GM19035 (cell line): ENCODE data around the gene TTLL8.

ENCODE experiments used
- ATAC-seq: cut with Tn5 transposase; IDR thresholded peaks from one replicate; pipeline ENCODE4 v1.9.1; 2021; ENCODE audit not compliant: unreplicated experiment

TTLL8 gene

DNA sequence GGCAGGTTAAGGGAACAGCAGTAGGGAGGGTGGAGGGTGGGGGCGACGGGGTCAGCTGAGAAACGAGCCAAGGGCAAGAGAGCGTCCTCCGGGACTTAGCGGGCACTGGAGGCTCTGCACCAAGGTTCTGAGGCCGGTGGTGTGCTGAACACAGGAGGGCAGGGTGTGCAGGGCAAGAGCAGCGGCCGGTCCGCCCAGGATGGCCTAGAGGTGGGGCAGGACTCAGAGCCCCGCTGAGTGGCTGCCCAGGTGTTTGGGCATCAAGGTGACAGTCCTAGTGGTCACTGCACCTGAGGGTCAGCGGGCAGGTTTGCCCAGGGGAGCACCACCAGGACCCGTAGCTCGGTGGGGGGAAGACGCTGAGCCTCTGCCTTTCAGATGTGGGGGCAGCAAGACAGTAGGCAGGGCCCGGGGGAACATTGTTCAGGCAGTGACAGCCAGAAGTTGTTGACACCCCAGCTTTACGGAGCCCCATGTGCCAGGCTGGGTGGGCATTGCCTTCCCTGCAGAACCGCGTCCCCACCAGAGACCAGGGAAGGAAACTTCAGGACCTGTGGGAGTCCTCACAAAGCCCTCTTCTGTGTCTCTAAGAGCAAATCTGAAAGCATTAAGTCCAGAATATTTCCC, 4.5 kb upstream of the TTLL8 start:
- ATAC-seq: no peak

DNA sequence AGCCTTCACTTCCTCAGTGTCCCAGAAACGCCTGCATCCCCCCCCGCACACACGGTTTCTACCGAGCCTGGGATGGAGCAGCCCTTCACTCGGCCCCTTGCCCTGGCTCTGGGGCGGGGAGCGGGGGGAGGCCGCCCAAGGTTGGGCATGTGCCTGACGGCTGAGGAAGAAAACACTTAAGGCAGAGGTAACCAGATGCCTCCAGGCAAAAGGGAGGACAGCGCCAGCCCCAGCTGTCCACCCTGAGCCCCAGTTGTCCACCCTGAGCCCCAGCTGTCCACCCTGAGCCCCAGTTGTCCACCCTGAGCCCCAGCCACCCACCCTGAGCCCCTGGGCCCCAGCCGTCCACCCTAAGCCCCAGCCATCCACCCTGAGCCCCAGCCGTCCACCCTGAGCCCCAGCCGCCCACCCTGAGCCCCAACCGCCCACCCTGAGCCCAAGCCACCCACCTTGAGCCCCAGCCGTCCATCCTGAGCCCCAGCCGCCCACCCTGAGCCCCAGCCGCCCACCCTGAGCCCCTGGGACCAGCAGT, 3.8 kb upstream of the TTLL8 start:
- no peak for ATAC-seq

DNA sequence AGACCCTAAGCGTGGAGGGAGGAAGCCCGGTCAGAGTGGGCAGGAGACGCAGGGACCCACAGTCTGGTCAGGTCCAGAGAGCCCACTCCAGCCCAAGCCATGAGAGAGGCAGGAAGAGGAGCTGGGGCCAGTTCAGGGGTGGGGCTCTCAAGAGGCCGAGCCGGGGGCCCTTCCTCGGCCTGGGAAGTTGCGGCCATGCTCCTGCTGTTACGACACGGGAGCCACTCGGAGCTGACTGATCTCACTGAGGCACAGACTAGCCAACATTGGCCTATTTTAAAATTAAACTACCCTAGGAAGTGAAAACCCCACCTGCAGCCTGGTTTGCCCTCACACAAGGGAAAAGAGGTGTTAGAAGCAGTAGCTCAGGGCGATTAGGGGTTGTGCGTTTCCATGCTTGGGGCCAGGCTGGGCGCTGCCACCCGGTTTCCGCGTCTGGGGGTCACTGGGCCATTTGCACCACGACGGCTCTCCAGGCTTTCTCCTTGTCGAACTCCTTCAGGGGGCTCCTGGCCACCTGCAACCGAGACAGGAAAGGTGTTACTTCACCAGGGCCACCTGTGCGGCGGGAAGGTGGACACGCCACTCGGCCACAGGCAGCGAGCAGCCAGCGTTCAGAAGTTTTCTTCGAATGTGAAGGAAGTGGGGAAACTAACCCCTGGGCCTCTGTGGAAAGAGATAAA, 3.2 kb upstream of the TTLL8 start:
- ATAC-seq: no peak

DNA sequence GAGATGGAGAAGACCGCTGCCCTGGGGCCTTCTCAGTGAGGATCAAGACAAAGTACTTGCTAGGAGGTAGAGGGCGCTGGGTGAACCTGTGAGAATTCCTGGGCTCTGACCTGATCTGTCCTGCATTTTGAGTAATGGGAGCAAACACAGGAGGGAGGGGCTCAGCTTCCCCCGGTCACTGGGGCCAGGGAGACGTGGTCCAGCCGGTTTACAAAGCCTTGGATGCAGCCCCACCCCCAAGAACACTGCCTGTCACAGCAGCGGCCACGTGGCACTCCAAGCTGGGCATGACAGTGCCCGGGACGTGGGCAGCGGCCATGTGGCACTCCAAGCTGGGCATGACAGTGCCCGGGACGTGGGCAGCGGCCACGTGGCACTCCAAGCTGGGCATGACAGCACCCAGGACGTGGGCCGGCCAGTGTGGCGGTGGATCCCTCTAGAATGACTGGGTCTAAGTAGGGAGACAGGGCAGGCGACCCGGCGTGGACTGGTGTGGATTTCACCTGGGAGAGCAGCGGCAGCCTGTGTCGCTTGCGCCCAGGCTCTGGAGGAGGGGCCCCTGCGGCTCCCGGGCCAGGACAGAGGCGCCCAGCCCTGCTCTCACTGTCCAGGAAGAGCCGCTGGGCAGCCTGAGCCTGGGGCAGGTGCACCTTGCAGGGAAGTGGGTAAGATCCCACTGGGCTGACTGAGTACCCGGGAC, 2.5 kb upstream of the TTLL8 start:
- ATAC-seq: no peak

DNA sequence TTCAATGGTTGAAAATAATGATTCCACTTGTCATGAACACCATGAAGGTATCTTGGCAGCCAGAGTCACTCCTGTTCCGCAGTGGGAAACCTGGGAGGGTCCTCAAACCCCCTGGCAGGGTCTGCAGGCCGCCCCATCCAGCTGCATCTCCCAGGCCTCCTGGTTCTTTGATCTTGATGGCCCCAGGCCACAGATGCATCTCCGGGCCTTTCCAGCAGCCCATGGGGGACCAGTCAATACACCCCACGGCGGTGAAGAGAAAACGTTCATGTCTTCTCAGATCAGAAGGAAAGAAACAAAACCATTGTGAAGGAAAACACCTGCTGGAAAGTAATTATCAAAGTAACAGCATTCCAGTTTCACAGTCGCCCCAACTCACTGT, 1.8 kb upstream of the TTLL8 start:
- no peak for ATAC-seq

DNA sequence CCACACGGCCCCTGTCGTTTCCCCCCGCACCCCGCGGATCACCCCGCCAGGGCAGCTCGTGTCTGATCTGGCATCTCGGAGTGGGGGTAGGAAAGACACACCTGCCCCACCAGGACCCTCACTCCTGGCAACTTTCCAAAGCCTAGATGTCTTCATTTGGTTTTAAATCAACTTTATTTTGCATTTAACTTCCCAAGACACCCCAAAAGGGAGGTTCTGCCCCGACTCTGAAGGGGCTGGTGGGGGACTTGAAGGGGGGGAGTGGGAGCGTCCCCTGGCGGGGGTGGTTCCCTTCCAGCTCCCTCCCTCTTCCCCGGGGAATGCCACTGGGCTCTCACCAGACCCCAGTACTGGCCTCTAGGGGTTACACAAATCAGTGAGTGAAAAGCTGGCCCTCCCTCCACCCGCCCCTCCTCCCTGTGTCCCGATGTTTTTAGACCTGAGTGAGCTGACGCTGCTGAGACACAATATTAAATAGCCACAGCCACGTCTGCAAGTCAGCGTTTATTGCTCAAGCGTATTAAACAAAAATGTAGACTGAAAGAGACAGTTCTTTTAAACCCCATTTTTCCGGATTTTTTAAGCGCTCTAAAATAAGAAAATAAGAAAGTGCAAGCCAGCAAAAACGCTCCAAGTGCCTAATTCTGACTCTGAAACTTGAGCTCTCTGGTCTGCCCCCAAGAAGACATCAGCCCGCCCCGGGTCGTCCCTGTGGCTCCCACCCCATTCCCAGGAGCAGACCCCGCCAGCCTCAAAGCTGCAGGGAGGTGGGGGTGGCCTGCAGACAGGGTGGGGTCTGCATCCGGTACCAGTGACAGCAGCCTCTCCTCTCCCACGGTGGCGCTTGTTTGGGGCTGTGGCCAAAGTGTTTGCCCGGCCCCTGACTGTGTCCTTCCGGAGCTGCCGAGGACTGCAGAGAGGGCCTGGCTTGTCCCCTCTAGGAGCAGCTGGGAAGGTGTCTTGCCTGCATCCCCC, 1.1 kb upstream of the TTLL8 start:
- ATAC-seq: no peak

DNA sequence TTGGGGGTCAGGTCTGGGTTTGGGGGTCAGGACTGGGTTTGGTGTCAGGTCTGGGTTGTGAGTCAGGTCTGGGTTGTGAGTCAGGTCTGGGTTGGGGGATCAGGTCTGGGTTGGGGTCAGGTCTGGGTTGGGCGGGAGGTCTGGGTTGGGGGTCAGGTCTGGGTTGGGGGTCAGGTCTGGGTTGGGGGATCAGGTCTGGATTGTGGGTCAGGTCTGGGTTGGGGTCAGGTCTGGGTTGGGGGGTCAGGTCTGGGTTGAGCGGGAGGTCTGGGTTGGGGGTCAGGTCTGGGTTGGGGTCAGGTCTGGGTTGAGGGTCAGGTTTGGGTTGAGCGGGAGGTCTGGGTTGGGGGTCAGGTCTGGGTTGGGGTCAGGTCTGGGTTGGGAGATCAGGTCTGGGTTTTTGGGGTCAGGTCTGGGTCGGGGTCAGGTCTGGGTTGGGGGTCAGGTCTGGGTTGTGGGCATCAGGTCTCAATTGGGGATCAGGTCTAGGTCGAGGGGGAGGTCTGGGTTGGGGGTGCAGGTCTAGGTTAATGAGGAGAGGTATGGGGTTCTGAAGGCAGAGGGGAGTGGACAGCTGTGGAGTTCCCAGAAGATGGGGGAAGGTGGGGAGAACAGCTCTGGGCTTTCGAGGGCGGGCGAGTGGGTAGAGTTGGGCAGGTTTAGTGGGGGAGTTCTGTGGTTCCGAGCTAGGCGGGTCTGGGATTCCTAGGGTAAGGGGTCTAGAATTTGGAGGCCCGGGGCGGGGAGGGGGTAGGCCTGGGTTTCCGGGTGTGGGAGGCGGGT, 629 bp downstream of the TTLL8 start:
- ATAC-seq: no peak

DNA sequence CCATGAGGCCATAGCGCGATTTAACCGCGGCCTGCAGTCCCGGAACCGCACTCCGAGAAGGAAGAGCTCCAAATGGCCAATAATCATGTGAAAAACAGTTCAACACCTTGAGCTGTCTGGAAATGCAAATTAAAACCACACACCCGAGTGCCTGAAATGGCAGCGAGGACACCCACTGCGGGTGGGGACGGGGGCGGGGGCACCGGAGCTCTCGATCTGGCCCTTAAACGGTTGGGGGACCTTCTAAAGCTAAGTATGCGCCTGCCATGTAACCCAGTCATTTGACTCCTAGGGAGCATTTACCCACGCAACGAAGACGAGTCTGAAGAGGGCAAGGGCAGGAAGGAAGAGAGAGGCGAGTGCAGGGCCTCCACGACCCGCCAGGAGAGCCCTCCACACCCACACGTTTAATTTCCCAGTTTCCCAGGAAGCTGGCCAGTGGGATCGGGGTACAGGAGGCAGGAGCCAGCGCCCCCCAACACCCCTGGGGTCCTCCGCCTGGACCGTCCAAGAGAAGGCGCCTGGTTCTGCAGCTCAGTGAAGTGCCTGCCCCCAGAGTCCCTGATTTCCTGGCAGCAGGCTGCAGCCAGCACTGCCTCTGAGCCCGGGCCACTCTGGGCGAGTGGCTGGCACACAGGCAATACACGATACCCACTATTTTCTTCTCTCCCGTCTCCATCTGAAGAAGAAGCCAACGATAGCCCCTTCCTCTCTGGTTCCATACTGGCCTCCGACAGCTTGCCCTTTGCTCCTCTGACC, 1.7 kb downstream of the TTLL8 start:
- ATAC-seq: no peak

DNA sequence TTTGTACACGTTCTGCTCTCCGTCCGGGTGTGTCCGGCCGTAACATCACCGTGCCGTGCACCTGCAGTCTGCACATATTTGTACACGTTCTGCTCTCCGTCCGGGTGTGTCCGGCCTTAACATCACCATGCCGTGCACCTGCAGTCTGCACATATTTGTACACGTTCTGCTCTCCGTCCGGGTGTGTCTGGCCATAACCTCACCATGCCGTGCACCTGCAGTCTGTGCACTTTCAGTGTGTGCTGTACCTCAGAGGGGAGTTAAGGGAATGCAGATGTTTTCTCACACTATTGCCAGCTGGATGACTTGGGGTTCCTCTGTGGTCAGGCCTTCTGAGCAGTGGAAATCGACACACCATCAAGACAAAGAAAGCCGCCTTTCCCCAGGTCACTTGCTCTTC, 4.2 kb downstream of the TTLL8 start:
- no peak for ATAC-seq

DNA sequence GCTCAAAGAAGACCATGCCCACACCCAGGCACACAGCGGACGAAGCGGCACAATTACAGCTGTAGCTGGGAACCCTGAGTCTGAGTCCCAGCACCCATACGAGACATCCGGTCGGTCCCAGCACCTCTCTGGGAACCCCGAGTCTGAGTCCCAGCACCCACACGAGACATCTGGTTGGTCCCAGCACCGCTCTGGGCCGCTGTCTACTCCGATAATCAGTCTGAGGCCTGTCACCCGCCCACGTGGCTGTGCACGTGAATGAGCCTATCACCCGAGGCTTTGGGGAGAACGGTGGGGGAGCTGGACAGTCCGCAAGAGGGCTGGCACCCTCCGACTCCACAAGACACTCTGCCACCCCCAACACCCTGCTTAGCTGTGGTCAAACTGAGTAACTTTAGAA, 6.2 kb downstream of the TTLL8 start:
- no peak for ATAC-seq

DNA sequence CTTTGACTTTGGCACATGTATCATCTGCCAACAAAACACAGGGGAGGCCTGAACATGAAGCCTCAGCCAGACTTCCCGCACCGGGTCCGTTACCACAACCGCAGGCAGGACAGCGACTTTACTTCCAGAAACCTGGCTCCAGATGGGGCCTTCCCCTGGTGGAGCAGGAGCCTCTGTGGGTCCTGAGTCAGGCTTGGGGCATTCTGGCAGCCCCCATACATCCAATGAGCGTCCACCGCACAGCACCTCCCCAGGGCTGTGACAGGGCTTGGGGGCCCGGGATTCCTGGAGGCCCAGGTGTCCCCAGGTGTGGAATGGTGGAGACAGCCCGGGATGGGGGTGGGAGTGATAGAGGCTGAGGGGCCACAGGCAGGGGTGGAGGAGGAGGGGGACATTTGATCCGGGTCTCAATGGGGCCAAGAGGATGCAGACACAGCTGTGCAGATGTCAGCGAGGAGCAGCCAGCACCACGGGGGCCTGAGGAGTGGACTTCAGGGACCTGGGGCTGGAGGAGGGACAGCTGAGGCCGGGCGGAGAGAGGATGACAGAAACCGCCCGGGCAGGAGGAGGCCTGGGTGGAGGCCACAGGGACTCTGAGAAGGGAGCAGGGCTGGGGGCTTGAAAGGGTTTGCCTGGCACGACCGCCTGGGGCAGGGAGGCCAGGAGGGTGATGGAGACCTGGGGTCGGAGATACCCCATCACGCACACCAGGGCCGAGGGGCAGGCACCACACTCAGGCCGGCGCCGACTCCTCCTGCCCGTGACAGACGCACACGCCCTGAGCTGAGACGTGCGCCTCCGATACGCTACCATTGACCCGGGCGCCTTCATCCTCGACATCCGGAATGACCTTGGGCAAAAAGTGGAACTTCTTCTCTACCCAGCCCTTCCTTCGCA, 8.6 kb downstream of the TTLL8 start:
- ATAC-seq: no peak

DNA sequence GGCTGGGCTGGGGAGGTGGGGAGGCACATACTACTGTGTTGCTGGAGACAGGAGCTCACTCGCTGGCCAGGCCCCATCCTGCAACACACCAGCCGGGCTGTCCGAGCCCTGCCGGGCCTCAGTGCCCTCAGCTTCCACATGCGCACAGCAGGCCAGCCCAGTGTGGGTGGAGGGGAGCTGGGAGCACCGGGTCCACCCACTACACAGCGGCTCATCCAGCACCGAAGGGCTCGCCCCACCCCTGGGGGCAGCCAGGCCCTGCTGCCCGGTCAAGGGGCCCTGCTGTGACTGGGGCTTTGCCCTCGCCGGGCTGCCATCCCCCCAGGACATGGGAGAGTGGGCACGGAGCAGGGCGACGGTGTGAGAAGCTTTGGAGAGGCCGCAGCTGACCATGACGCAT, 9.3 kb downstream of the TTLL8 start:
- no peak for ATAC-seq

DNA sequence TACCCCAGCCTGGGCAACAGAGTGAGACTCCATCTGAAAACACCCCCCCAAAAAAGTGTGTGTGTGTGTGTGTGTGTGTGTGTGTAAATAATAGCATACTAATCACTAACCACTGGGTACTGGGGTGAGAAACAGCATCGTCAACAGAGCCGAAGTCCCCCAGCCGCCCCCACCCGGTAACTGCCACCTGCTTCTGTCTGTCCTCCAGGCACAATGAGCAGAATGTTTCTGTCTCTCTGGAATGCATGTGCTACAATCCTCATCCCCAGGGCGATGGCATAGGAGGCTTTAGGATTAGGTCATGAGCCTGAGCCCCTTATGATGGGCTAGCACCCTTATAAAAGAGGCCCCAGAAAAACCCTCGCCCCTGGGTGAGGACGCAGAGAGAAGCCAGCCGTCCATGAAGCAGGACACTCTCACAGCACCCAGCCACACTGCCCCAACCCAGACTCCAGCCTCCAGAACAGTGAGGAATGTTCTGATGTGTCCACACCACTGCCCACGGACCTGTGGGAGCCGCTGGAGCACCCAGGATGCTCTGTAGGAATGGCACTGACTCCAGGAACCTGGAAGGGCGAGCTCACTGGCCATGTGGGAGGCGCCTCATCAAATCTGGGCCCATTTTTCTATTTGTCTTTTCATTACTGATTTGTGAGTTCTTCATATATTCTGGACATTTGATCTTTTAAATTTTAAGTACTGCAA, 9.9 kb downstream of the TTLL8 start:
- no peak for ATAC-seq

DNA sequence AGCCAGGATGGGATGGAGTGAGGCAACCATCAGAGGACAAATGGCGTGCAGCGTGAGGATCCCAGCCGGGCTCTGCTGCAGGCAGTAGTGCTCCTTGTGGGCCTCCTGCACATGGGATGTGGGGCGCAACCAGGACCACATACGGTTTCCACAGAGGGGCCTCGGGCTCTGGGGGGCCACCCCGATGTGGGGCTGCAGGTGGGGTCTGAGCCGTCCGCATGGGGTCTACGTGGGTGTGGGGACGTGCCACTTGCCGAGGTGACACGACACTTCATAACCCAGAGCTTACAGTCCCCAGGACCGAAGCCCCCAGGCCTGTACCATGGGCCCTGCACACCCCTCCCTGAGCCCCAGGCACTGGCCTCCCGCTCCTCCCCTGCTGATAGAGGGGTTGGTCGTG, 10.8 kb downstream of the TTLL8 start:
- no peak for ATAC-seq

DNA sequence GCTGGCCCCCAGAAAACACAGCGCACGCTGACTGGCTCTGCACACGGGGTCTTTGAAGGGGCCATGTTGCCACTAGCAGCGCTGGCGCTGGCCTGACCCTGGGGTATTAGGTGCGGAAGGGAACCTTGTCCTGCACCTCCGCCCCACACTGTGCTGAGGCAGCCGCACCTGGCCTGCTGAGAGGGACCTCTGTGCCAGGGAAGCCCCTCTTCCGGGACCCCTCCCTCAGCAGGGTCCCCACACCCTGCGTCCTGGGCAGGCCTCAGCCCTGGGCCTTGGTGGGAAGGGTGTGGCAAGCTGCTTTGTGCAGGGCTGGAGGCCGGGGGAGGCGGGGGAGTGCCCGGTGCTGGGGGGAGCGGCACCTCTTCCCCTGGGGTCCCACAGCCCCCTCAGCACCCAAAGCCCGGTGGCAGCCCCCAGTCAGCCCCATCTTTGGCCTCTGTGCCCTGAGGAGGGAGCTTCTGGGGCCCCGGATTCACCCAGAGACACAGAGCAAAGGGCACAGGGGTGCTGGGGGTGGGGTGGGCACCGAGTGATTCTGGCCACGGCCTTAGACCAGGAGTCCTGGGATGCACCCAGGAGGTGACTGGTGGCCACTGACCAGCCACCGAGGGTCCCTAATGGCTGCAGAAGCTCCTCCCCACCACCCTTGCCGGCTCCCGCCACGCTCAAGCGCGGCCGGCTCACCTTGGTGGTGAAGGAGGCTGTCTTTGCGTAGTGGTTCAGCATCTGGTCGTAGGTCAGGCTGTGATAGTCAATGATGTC, 11.4 kb downstream of the TTLL8 start:
- no peak for ATAC-seq

DNA sequence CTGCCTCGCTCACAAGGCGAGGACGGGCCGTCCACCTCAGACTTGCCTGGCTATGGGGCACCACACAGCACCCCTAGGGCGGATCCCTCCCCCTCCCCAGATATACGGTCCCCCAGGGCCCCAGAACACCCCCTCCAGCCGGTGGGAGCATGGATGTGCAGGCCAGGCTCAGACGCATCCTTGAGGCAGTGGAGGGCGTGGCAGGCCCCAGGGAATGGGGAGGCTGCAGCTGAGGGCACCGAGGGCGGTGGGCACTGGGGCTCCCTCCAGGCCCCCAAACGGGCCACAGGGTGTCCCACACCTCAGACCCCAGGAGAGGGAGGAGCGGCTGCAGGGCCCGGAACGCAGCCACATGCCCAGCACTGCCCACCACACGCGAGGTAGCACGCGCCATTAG, 12.1 kb downstream of the TTLL8 start:
- no peak for ATAC-seq
